SIG-M5 treated with dmso at 0.1 percent for 504 hours (cell line): ENCODE data around the gene COMMD1.

Experiments
- DNase-seq: peaks from one replicate; lab custom pipeline; 2025; ENCODE audit not compliant: unreplicated experiment; lab: John Stamatoyannopoulos, UW

Gene COMMD1

DNA sequence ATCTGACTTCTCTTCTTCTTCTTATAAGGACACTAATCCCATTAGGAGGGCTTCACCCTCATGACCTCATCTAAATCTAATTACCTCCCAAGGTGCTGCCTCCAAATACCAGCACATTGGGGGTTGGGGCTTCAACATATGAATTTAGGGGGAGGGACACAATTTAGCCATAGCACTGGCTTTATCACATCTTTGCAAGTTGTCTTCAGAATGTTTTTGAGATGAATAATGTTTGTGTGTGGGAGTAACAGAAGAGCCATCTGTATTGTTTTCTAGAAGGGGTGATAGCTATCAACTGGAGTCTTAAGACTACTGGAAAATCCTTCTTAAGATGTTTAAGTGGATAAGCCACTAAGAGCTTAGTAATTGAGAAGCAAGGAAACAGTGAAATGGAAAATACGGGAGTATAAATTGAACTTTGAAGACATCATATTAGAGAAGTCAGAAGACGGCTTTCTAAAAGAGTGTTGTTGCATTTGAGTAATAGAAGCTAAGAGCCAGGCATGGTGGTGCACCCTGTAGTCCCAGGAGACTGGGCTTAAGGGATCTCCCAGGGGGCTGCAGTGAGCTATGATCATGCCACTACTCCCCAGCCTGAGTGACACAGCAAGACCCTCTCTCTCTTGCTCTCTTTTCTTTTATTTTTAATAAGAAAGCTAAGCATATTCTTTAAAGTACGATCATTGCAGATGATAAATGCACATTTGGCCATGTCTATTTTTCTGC, 257.8 kb downstream of the COMMD1 start:
- no peak for DNase-seq

DNA sequence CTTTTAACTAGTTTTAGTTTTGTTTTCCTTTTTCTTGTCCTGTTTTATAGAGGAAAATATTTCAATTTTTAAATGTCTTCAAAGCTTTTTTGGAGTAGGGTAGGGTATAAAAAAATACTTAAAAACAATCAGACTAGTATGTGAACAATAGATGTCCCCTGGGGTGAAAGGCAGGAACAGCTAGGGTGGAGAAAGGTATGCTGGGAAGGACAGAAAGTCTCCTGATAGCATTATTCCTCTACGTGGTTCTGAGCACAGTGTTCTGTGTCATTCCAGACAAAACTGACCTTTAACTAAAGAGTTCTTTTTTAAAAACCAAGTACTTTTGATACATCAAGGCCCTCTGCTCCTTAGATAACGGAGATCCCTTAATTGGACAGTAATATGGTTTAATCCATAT, 258.4 kb downstream of the COMMD1 start:
- no peak for DNase-seq

- no peak for DNase-seq
These were observed 270.3 kb downstream of the COMMD1 start for GRCh38 chr2:62175728-62176127.

- DNase-seq, result no peak
These were observed 271.3 kb downstream of the COMMD1 start for GRCh38 chr2:62176801-62177200.

DNA sequence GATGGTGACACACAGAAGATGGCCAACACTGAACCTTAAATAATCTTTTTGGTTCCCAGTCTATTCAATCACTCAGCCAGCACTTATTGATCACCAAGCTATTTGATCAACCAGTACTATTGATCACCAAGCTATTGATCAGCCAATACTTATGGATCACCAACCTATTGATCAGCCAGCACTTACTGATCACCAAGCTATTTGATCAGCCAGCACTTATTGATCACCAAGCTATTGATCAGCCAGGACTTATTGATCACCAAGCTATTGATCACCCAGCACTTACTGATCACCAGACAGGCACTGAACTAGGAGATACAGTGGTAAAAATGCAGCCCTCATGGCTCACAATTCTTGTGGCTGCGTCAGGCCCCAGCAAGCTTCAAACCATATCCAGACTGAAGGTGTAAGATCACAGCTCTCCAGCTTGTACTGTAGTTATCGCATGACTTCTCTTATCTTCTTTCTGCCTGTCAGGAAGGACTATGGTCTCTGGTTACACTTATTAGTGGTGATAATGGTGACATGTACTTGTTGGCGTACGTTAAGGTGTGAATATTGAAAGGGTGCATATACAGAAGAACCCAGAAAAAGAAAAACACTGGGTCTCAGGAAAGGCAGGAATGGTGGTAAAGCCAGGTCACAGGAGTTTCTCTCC, 272.0 kb downstream of the COMMD1 start:
- no peak for DNase-seq

- DNase-seq, result no peak
These were observed 273.3 kb downstream of the COMMD1 start for GRCh38 chr2:62178741-62179271.

- DNase-seq, result no peak
These were observed 275.5 kb downstream of the COMMD1 start for GRCh38 chr2:62180975-62181374.

DNA sequence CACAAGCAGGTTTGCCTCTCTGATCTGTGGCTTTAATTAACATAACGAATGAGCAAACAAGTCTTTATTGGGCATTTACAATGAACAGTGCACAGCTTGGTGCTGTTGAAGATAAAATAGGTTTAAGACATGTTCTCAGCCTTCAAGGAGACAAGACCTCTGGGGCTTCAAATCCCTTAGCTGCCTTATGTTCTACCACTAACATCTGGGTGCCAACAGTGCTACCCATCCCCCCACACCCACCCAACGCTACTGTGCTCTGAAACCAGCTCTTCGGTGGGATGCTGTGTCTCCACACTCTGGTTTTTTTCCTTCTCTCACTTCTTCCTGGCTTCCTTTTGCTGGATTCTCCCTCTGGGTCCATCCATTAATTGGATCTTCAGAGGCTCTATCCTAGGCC, 276.4 kb downstream of the COMMD1 start:
- no peak for DNase-seq

DNA sequence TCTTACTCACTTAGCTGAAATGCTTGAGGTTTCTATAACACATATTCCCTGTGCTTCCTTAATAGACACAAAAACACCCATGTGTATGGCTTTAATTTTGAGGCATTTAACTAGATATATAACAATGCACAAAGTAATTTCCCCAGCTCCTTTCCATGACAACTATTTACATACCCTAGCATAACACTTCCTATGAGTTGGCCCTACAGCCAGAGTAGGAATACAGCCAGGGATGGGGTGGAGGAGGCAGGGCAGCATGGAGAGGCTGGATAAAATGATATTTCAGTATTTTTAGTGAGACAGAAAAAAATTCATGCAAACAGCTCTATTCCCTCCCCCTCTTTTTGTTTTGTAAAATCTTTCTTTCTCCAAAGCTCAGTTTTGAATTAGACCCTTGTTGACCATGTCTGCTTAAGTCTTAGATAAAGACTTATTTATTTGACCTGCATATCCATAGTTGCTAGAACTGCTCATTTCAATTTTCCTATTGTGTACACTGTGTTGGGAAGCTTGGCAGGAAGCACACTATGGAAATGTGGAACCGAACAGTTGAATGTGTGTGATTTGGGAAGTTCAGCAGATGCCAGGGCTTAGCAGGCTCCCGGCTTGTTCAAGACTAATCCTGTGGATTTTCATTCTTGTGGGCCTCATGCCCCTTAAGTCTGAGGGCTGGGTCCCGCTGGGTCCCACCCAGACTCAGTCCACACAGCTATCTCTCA, 279.2 kb downstream of the COMMD1 start:
- DNase-seq, result no peak
